GM21737 (cell line): Measurements from ENCODE around the gene PACRG.

Experiments used
- ATAC-seq: cut with Tn5 transposase; IDR thresholded peaks from one replicate; pipeline ENCODE4 v1.9.1; 2021; ENCODE audit warnings: mild to moderate bottlenecking, moderate library complexity; ENCODE audit not compliant: unreplicated experiment

Gene PACRG

DNA sequence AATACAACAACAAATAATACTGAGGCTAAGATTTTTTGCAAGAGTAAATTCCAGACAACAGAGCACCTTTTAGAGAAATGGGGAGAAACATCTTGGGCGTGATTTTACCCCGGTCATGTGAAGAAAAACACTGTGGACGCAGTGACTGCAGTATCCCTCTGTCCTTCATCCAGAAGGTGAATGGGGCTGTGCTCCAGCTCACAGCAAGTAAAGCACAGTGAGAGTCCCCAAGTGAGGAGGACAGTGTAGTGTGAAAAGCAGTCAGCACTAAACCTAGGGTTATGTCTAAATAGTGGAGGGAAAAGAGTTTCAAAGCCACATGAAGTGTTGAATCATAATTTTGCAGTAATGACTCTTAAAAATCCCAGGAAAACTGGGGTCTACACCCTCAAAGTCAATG is 338.4 kb downstream of the PACRG start:
- ATAC-seq = no peak

DNA sequence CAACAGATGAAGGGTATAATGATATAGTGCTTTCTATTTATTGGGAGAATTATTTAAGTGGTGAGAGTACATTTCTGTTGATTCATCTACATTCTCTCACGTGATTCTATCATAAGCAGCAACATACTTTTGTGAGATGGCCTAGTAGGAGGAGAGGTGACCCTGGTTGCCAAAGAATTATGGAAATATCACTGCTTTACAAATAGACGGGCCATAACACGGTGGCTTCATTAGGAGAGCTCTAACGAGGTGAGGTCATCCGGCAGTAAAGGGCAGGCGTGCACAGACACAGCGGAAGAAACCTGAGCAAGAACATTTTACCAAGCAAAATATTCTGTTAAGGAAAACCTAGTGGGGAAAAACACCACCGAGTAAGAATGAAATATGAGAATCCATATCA is 349.4 kb downstream of the PACRG start:
- no peak for ATAC-seq

DNA sequence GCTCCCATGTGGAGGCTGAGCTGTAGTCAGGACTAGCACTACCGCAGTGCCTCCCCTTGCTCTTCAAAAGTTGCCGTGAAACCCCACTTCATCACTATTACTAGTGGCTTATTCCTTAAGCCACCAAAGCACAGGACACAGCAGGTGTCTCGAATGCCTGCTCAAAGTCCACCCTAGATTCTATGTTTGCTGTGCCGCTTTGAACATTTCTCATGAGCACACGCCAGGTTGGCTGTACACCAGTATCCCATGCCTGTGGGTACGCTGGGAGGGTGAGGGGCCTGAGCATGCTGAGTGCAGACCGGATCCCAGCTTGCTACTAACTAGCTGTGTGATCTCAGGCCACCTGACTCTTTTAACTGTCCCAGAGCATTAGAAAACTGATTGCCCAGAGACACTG is 350.9 kb downstream of the PACRG start:
- no peak for ATAC-seq

DNA sequence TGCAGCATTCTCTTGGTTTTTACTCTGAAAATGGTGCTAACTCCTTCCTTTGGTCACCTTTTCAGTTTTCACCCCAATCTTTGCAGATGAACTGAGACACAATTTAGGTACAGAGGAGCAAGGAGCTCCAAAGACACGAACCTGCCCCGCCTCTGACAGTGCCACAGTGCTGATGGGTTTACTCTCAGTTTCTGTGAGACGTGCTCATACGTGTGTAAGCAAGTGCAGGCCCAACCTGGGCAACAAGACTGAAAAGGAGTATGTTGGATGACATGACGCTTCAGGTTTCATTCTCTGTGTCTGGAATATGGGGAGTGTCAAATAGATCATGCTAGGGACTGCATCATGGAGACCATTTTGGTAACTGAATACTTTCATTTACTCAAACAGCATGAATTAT is 352.5 kb downstream of the PACRG start:
- ATAC-seq = no peak

DNA sequence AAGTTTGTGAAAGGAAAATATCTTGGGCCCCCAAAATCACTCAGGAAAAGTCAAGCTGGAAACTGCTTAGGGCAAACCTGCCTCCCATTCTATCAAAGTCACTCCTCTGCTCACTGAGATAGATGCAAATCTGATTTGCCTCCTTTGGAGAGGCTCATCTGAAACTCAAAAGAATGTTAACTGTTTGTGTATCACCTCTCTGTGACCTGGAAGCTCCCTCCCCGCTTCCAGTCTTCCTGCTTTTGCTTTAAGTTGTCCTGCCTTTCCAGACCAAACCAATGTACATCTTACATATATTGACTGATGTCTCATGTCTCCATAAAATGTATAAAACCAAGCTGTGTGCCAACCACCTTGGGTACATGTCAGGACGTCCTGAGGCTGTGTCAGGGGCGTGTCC is 355.4 kb downstream of the PACRG start:
- no peak for ATAC-seq

DNA sequence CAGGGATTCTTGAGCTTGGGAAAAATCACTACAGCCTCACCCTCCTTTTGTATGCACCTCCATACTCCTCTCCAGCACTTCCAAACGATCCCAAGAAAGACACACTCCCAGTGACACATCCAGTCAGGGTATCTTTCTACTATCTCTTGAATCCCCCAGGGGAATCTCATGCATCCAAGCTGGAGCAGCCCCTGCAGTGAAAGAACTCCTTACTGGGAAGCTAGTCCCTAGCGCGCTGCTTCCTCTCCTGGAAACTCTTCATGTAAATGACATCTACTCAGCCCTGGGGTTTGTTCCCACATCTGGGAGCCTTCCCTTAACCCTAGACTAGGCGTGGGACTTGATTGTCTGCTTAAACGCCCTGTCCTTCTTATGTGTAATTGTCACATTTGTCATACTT is 357.7 kb downstream of the PACRG start:
- no peak for ATAC-seq

DNA sequence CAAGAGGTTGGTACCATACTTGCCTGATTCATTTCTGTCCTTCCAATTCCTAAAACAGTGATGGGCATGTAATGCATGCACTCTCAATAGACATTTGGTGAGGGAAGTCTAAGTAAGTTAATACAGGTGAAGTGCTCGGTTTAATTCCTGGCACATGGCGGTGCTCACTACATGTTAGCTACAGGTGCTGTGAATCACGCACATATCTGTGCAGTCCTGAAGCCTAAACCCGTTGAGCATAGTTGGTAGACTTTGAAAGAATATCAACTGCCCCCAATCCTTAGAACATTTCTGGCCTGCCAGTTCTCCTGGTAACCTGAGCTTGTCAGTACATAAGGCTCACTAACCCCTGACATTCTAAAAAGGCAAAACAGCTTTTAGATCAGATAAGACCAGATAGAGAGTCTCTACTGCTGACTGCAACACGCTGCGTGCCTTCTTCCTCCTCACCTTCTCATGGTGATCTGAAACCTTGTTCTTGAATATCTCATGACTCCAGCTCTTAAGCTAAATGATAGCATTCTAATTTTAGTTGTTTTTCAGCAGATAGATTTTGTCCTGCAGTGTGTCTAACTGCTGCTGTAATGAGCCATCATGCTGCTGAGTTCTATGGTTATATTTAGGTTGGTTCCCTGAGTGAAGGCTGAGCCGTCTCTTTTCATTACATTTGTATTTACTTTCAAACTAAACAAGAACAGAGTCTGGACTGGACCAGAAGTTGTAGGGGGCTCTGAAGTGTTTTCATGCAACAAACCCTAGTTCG is 358.3 kb downstream of the PACRG start:
- ATAC-seq = no peak

DNA sequence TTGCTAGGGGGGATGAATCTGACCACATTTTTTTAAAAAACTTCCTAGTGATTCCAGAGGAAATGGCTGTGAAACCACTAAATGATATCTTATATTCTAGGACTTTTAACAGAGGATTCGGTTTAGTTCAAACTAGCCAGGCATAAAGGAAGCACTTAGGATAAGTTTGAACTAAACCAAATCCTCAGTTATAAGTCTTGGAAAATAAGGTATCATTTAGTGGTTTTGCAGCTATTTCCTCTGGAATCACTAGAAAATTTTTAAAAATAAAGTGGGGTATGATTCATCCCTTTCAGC is 358.8 kb downstream of the PACRG start:
- ATAC-seq = no peak

DNA sequence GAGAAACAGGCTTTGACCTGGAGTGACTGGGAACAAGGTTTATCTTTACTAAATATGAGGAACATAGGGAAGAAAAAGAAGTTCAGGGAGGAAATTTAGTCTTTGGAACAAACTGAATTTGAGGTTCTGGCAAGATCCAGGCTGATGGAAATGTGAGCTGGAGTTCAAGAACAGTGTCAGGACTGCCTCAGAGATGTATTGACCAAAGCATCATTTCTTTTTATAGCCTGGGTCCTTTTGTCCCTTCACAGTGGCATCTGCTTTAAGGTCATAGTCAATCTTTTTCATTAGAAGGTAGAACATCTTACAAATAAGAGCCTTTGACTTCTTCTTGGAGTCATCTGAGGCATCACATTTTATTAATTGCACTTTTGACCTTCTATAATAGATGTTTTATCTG is 360.2 kb downstream of the PACRG start:
- no peak for ATAC-seq

DNA sequence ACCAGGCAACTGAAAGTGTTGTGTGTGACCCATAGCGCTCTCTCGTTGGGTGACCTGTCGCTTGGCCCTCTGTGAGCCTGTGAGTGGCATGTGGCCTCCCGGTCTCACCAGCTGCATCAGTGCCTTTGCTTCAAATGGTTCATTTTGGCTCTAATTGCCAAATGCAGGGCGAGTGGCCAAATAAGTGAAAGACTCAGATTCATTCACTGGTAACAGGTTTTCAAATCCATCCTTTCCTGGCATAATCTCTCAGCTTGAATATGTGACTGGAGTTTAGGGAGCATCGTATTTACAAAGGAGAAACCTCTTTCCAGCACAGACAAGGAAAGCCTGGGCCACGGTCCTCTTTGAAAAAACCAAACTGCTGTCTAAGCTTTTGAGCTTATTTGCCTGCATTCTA is 365.1 kb downstream of the PACRG start:
- no peak for ATAC-seq

DNA sequence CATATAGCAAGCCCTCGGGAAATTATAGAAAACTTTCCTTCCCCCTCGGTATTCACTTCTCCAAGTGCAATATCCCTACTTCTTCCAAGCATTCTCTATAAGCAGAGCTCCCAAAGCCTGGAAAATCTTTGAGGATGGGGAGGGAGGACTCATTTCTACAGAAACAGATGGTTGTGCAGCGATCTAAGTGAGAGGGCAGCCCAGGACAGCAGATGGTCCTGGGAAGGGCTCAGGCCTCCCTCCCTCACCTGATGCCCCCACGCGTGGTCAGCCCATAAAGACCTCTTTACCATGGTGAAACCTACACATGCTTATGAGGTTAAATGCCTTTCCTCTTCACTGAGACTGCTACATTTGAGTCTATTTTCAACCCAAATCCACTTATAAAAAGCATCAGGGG is 367.1 kb downstream of the PACRG start:
- ATAC-seq = no peak

DNA sequence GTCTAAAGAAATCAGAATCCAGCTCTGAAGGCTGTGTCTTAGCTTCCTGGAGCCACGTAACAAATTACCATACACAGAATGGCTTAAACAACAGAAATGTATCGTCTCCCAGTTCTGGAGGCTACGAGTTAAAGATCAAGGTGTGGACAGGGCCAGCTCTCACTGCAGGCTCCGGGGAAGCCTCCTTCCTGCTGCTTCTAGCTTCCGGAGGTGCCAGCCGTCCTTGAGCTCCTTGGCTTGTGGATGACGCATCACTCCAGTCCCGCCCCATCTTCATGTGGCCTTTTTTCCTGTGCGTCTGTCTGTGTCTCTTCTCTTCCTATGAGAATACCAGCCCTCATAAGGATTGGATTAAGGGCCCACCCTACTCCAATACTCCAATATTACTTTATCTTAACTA is 367.6 kb downstream of the PACRG start:
- no peak for ATAC-seq

DNA sequence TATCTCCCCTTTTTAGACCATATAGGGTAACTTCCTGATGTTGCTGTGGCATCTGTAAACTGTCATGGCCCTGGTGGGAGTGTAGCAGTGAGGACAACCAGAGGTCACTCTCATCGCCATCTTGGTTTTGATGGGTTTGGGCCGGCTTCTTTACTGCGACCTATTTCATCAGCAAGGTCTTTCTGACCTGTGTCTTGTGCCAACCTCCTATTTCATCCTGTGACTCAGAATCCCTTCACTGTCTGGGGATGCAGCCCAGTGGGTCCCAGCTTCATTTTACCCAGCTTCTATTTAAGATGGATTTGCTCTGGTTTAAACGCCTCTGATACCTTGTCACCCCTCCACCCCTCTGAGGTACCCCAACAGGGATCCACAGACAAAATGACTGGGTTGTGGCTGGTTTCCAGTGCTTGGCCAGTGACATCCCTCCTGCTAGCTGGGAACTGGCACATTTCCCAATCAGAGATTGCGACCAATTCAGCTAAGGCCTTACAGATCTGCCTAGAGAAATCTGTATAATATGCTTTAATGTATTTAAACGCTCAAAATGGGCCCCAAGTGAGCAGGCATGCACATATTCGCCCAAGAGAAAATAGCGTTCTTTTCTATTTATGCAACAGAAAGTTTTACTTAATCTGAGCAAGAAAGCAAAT is 371.2 kb downstream of the PACRG start:
- no peak for ATAC-seq

DNA sequence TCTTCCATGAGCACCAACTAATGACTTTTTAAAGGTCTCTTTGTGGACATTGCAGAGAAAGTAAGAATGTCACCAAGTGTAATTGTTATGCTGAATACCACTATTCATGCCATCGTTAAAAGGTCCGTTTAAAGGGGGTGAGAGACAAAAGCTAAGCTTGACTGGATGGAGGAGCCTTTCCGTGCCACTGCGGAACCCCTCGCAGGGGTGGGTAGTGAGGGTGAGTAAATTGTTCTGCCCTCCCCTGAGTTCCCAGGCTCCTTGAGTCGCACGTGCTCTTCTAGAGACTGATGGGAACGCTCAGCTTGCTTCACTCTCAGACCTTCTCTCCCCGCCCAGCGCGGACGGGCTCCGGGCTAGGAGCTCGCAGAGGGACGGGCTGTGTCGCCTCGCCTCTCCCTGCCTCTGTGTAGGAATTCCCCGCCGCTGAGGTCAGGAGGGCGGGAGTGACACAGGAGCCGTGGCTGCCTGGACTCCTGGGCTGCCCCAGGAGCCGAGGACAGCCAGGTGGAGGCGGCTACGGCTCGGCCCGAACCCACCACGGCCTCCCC is 371.9 kb downstream of the PACRG start:
- ATAC-seq = no peak

DNA sequence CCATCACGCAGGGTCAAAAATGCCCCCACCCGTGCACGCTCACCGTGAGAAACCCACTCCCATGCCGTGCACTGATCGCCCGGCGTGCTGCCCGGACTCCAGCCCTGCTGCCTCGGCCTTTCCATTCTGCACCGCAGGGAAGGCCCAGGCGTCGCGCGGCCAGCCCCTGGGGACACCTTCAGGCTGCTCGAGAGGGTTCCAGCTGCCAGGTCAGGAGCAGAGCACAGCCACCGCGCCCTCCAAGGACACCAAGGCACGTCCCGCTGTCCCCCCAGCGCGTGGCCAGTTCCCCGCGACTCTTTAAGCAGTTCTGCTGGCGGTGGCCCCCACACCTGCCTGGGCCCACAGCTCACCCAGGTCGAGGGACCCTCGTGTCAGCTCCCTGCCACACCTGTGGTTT is 372.5 kb downstream of the PACRG start:
- no peak for ATAC-seq

DNA sequence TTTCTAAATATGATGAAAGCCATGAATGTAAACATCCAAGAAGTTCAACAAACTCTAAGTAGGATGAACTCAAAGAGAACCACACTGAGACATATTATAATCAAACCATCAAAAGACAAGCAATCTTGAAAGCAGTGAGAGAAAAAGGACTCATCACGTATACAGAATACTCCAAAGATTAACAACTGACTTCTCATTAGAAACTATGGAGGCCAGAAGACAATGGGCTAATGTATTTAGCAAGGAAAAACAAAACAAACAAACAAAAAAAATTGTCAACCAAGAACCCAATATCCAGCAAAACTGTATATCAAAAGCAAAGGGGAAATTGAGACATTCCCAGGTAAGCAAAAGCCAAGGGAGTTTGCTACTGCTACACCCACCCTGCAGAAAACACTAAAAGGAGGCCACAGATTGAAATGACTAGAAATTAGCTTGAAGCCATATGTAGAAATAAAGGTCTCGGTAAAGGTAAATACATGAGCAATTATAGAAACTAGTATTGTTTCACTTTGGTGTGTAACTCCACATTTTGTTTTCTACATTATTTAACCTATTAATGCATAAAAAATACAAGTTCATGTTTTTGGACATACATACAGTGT is 385.7 kb downstream of the PACRG start:
- no peak for ATAC-seq

DNA sequence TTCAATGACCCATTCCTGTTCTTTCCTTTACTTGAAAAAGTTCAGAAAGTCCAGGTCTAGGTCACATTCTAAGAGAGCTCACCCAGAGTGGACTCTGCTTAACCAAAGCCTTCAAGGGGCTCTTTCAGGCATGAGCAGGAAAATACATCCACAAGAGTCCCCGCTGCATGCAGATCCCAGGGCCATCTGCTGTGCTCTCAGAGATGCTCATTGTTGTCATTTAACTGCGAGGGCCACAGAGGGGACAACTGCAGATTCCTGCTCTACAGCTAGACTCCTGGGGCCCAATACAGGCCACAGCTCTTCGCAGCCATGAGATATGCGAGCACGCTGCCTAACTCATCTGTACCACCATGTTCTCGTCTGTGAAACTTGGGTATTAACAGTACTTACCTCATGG is 391.2 kb downstream of the PACRG start:
- no peak for ATAC-seq

DNA sequence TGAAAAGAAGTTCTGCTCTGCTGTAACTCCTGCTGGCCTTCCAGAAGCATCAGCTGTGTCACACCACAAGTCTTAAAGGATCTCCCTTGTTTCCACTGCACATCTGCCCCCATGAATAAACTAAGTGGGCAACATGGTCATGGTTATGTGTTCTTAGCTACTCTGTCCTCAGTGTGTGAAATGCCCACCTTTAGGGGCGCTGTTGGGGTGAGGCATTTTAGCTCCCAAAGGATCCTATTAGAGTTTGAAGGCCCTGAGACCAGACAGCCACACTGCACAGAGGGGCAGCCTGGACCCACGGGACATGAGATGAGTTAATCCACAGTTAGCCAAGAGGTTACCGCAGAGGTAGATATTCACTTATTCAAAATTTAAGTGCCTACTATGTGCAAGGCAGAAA is 392.4 kb downstream of the PACRG start:
- no peak for ATAC-seq

DNA sequence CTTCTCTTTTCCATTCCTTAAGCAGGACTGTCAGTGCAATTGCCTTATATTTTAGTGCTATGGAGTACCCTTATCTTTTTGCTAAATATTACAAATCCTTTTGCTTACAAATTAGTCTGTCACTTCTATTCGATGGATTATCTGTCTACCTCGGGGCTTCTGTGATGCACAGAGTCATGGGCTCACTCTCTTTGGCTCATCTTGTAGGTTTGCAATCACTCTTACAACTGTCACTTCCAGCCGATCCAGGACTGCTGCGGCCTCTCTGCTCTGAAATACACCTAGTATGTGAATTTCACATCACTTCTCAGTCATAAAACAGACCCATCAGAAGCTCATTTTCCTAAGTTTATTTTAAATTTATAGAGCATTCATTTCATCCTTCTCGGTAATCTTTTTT is 393.5 kb downstream of the PACRG start:
- no peak for ATAC-seq

DNA sequence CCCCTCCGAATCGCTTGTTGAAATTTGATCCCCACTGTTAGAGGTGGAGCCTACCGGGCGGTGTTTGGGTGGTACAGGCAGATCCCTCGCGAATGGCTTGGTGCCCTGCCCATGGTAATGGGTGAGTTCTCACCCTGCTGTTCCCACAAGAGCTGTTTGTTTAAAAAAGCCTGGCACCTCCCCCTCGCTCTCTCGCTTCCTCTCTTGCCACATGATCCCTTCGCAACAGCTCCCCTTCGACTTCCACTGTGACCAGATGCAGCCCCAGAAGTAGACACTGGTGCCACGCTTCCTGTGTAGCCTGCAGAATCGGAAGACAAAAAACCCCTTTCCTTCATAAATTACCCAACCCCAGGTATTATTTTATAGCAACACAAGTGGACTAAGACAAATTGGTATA is 394.6 kb downstream of the PACRG start:
- ATAC-seq = no peak

DNA sequence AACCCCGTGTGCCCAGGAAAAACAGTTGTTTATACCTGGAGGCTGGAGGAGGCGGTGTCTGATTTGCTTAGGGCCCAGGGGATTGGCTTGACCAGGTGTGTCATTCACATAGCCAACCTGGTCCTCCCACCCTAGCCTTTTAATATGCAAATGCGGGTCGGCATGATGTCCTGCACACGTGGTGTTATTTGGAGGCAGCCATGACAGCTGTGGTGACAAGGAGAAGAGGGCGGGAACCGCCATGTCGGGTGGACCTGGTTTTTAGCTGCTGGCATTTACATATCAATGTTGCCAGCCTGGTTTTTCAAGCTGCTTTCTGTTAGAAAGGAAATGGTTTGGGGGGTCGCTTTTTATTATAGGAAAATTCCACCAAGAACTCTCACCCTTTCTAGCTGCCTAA is 395.3 kb downstream of the PACRG start:
- no peak for ATAC-seq

DNA sequence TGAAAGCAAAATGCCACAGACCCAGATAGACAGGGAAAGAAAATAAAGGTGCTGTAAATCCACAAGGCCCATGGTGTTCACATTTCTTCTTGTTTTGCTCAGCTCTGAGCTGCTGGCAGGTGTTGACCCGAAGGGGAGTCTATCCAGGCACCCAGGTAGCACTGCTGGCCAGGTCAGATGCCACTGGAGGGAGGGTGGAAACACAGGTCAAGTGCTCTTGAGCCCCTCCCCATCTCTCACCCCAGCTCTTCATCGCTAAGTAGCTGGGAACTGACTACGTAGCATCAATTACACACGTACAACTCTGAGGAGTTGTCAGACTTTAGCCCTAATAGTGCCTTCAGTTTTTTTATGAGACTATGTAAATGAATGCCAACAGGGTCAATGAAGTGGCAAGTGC is 399.0 kb downstream of the PACRG start:
- ATAC-seq = no peak
